NCI-H69 (cell line): ENCODE results near the gene PPP4R3C.
"Not testable (repeated sequence)": the region's sequence is repeated elsewhere in the genome, so short reads cannot be mapped to it uniquely, and the experiment has no call there.

Source experiments
- DNase-seq: peaks from one replicate; lab custom pipeline; 2025; lab: John Stamatoyannopoulos, UW

The PPP4R3C gene

DNA sequence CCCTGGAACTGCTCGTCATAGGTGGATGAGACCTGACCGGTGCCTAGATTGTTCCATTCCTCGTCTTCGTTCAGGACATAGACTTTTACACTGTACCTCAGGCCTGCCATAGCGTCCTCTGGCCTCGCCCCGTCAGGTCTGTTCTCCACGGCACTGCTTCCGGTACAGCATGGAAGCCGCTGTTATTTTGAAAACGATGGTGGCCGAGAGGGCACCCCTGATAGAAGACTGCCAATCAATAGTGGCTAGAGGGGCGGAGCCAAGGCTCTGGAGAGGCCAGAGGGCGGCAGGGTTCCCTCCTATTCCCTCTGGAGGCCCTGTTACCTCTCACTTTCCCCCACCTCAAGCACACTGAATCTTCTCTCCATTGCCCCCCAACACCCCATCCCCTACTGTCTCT, at the start of gene PPP4R3C:
TSS of gene PPP4R3C (minus strand) at position 155 of the 400 bp plus-strand sequence. CDS start at position 110, 45 bp downstream.
- no peak for DNase-seq

DNA sequence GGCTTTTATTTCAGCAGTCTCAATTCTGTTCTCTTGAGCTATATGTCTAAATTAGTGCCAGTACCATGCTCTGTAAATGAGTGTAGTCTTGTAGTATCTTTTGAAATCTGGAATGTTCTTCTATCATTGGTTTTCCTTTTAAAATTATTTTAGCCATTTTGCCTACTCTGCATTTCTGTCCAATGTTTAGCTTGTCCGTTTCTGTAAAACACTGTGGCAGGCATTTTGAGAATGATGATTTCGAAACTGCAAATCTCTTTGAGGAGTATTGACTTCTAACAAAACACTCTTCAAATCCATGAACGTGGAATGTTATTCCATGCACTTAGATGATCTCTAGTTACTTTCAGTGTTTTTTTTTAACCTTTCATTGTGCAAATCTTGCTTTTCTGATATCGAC, 28.3 kb upstream of the PPP4R3C start:
- DNase-seq: no peak

DNA sequence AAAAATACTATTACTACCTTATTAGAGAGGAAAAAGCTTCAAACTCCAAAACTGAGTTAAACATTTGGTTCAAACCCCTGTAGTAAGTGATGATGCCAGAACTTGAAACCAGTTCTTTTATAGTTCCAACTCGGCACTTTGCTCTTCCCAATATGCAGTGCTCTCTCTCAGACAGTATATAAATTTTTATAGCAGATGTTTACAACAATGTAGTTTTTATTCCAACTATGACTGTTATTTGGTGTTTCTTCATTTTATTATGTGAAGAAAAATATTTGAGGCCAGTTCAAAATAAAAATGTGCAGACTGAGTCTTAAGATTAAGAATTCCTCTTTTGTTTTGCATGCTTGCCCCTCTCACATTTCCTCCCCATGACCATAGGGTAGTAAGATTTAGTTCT, 2.9 kb upstream of the PPP4R3C start:
- no peak for DNase-seq

DNA sequence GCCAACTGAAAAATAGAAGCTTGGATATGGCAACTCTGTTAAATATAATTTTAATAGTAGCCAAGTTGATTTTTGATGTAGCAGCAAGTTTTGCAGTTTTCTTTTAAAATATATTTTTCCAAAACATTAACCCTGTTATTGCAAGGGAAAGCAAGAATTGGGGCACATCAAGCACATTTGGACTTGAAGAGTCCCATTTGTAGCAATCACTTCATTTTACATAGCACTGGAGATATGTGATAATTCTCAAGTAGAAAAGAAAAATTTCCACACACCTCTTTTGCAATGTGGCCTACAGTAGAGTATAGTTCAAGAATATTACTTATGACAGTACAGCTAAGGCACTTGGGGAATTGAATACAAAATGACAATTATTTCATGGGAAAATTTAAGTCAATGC, 1.9 kb upstream of the PPP4R3C start:
- DNase-seq: no peak

DNA sequence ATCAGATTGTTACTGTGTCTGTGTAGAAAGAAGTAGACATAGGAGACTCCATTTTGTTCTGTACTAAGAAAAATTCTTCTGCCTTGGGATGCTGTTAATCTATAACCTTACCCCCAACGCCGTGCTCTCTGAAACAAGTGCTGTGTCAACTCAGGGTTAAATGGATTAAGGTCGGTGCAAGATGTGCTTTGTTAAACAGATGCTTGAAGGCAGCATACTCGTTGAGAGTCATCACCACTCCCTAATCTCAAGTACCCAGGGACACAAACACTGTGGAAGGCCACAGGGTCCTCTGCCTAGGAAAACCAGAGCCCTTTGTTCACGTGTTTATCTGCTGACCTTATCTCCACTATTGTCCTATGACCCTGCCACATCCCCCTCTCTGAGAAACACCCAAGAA, 4.0 kb downstream of the PPP4R3C start:
- DNase-seq: not testable (repeated sequence)

DNA sequence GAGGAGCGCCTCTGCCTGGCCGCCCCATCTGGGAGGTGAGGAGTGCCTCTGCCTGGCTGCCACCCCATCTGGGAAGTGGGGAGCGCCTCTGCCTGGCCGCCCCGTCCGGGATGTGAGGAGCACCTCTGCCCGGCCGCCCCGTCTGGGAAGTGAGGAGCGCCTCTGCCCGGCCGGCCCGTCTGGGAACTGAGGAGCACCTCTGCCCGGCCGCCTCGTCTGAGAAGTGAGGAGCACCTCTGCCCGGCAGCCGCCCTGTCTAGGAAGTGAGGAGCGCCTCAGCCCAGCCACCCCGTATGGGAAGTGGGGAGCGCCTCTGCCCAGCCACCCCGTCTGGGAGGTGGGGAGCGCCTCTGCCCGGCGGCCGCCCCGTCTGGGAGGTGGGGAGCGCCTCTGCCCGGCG, 4.6 kb downstream of the PPP4R3C start:
- not testable (repeated sequence) for DNase-seq

DNA sequence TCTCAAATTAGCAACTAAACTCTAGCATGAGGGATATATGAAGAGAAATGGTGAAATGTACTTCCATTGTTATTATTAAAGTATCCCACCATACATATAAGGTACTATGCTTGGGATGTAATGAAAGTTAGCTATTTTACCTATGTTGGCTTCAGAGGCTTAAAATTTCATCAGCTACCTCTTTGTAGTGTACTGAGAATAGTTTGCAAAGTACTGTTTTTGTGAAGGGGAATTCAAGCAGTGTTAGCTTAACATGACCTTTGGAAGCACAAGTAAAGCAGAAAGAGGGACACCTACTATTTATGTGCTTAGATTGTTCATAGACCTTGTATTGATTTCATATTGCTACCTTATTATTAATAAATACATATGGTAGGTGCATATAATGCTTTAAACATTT, 11.8 kb downstream of the PPP4R3C start:
- no peak for DNase-seq

DNA sequence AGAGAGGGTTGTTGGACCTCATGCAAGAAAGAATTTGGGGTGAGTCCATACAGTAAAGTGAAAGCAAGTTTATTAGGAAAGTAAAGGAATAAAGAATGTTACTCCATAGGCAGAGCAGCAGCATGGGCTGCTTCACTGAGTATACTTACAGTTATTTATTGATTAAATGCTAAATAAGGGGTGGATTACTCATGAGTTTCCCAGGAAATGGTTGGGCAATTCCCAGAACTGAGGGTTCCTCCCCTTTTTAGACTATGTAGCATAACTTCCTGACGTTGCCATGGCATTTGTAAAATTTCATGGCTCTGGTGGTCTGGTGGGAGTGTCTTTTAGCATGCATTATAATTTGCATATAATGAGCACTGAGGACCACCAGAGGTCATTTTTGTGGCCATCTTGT, 16.7 kb downstream of the PPP4R3C start:
- DNase-seq: no peak

DNA sequence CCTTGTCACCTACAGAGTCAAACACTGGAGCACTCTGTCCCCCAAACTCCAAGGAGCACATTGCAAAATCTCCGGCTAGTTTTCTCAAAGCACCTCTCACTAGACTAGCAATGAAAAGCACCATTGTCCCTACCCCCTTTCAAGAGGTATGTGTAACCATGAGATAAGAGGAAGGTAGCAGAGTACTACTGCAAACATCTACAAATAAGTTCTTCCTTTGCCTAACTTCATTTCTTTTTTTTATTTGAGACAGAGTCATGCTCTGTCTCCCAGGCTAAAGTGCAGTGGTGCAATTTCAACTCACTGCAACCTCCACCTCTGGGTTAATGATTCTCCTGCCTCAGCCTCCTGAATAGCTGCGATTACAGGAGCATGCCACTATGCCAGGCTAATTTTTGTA, 17.7 kb downstream of the PPP4R3C start:
- no peak for DNase-seq

DNA sequence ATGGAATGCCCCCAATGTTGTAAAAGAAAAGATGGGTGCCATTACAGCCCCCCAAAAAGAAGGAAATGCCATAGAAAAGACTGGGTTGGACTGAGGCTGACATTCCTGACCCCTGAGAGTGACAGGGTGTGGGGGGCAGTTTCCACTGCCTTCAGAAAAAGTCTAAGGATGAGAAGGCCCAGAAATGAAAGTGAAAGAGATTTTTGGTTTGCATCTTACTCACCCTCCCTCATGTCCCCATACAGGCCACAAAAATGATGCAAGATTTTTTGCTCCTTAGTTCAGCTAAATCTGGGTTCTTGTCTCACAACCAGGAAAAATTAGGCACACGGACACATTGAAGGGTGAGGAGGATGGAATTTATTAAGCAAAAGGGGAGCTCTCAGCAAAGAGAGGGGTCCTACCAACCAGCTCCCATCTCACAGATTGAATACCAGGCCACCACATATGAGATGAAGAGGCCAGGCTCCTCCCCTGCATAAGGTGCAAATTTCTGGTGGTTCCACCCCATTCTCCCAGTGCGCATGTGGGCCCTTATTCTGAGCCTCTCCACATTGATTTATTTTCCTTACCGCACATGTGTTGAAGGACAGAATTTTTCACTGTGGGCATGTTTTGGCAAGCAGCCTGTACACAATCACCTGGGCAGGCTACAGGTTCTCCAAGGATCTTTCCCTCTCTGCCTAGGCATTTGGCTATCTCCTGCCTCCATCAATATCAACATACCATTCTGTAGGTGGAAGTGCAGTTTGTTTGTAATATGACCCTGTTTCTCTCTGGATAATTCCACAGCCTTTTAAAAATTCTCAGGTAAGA, 18.8 kb downstream of the PPP4R3C start:
- DNase-seq: no peak

DNA sequence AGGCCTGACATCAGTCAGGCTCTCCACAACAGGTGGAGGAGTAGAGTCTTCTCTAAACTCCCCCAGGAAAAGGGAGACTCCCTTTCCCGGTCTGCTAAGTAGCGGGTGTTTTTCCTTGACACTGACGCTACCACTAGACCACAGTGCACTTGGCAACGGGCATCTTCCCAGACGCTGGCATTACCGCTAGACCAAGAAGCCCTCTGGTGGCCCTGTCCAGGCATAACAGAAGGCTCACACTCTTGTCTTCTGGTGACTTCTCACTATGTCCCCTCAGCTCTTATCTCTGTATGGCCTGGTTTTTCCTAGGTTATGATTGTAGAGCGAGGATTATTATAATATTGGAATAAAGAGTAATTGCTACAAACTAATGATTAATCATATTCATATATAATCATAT, 20.7 kb downstream of the PPP4R3C start:
- not testable (repeated sequence) for DNase-seq

DNA sequence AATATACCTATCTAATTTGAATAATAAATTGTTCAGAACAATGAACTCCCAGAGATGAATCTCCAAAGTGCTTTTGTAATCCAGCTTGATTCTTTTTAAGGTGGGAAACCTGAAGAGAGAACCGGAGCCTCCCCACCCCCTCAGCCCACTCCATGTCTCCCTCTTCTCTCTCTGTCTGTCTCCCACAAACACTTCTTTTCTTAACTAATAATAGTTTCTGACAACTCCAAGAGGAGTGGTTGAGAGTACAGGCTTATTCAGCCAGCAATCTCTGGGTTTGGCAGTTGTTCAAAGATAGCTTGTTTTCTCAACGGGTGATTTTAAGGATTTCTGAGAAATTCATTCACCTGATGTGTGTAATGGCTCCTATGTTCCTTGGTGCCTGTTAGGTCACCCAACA, 23.4 kb downstream of the PPP4R3C start:
- DNase-seq: no peak

DNA sequence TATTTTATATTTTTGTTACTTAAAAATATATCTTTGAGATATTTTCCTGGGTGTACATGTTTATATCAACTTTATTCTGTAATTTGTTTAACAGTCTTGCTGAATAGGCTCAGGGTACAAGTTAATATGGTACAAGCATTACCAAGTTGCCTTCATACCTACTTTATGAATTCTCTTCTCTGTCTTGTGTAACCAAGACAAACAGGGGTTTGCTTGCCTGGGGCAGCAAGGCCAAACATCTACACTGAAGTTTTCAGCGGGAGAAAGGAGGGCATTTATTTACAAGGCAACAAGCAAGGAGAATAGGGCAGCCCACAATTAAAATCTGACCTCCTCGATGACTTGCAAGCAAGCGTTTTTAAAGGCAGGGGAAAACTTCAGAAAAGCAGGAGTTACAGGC, 24.2 kb downstream of the PPP4R3C start:
- no peak for DNase-seq

DNA sequence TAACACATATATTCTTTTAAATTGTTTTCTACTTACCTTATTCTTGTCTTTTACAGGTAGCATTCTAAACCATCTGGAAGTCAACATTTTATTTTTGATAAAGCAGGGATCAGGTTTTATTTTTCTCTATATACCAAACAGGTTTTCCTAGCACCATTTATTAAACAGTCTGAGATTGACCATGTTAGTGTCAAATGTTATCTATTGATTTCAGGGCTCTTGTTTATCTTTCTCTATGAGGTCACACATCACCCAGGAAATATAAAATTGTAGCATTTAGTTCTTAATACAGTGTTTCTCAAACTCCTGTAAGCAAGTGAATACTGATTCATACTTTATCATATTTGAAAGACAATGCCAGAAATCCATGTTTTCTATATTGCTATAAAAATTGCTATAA, 28.1 kb downstream of the PPP4R3C start:
- no peak for DNase-seq
